GM21360 (cell line): ENCODE measurements around the gene DHRS2.

Experiments used
- ATAC-seq: cut with Tn5 transposase; IDR thresholded peaks from one replicate; pipeline ENCODE4 v1.9.1; 2021; ENCODE audit warnings: mild to moderate bottlenecking, moderate library complexity; ENCODE audit not compliant: unreplicated experiment

DHRS2 gene

DNA sequence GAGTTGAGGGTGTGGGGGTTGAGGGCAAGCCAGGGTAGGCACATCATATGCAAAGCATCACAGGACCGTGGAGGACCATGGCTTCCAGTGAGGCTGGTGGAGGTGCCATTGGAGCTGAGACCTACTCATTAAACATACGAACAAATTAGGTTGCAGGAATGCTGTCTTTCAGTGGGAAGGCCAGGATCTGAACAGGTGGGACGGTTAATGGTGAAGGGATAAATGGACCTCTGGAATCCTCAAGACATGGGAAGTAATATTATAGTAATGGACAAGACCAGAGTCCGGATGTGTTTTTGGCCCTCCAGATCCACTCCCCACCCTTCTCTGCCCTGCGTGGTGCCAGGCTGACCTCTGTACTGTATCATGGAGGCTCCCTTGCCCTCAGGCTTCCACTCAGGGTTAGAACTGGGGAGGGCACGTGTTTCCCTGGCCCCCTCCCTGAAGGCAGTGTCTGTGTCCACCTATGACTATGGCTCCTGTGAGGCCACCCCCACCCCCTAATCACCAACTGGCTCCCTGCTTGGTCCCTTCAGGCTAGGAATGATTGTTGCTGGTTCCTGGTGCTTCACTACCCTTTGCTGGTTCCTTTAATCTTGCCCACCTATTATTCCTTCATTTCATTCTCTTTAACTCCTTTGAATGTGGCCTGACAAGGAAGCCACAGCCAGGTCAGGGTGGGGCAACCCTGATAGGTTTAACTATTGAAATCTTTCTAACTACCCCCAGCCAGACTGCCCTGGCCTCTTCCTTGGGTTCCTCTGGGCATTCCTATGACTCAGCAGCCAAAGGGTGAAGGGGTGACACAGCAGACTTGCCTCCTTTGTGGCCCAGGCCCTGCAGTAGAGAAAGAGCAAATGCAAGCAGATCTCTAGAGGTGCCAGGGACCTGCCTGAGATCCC is 10.7 kb downstream of the DHRS2 start:
- ATAC-seq, result no peak

GRCh38 chr14:23647619-23648018 is 11.5 kb downstream of the DHRS2 start:
- no peak for ATAC-seq

GRCh38 chr14:23648764-23649460 is 12.7 kb downstream of the DHRS2 start:
- ATAC-seq, result no peak

DNA sequence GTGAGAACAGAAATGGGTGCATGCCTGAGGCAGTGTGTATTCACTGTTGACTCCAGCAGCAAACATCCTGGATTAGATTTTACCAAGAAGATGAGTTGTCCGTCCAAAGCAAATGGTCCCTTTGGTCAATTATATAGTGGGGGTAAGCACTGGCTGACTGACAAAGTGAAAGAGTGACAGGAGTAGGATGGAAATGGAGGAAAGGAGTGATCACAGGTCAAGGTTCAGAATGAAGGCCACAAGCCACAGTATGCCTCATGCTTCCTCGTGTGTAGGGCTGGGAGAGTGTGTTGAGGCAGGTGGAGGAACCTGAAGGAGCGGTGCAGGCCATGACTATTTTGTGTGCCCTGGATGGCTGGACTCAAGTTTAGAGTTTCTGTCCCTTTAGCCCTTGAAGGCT is 14.3 kb downstream of the DHRS2 start:
- no peak for ATAC-seq

DNA sequence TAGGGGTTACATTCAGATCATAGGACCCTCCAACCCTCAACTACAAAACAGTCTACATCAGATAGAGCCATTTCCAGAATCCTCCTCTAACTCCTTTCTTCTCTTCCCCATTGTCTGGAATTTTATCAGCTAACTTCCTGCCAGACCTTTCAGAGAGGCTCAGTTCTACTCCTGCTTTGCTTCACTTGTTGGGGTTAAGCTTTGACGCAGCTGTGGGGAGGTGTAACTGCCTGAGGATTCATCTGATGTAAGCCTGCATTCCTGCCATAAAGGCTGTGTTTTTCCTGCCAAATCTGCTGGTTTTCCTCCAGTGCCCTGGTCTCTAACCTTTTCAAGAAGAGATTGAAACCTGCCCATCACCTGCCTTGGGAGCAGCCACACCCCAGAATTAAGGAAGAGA is 16.9 kb downstream of the DHRS2 start:
- ATAC-seq, result no peak

DNA sequence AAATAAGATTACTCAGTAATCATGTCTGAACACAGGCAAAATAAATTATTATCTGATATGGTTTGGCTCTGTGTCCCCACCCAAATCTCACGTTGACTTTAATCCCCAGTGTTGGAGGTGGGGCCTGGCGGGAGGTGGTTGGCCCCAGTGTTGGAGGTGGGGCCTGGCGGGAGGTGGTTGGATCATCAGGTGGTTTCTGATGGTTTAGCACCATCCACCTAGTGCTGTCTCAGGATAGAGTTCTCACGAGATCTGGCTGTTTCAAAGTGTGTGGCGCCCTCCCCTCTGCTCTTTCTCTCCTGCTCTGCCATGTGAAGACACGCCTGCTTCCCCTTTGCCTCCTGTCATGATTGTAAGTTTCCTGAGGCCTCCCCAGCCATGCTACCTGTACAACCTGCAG is 18.1 kb downstream of the DHRS2 start:
- ATAC-seq, result no peak

GRCh38 chr14:23657959-23658470 is 21.9 kb downstream of the DHRS2 start:
- ATAC-seq, result no peak

- no peak for ATAC-seq
Observed at GRCh38 chr14:23660290-23661226, 24.4 kb downstream of the DHRS2 start.

DNA sequence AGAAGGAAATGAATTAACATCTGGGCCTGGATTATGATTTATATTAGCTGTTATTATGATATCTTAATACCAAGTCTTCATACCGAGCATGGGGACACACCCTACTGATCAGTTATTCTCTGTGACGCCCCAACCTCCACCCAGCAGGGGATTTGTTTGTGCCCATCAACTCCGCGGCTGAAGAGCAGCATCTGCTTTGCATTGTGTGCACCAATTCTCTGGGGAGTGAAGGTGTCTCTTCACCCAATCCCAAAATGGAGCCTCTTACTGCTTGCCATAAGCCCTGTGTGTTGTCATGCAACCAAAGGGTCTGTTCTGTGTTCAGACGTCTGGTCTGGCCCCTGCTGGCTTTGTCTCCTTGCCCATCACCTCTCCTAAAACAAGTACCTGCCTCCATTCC is 25.4 kb downstream of the DHRS2 start:
- no peak for ATAC-seq

DNA sequence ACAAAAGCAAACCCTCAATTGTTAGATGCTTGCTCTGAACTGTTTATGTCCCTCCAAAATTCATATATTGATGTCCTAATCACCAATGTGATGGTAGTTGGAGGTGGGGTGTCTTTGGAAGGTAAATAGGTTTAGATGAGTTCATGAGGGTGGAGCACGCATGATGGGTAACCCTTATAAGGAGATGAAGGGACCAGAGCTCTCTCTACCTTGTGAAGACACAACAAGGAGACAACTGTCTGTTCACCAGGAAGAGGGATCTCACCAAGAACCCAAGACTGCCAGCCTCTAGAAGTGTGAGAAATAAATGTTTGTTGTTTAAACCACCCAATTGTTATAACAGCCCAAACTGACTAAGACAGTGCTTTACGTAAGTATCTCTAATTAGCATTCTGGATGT is 27.0 kb downstream of the DHRS2 start:
- ATAC-seq, result no peak

GRCh38 chr14:23663711-23664110 is 27.5 kb downstream of the DHRS2 start:
- no peak for ATAC-seq

- no peak for ATAC-seq
Observed at GRCh38 chr14:23664207-23664885, 28.2 kb downstream of the DHRS2 start.

DNA sequence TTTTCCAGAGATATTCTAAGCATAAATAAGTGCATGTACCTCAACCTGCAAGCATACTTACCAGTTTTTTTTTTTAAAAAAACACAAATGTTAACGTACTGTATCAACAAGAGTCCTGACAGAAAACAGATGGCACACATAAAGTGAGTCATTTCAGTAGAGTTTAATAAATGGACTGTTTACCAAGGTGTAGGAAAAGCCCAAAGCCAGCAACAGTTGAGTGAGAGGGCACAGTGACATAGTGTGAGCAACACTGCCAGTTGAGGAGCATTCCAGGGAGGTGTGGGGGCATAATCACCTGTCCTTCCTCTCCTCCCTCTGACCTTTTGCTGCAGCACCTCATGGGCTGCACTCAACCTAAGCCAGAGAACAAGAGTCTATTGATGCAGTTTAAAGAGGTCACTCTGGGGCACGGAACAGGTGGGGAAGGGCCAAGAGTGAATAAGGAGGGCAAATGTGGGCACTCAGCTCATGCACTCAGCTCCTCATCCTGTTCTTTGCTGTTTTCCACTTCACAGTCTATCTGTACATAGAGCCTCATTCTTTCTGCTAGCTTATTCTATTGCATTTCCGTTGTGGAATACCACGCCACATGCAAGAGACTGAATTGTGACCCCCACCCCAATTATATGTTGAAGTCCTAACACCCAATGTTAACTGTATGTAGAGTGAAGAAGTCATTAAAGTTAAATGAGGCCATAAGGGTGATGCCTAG is 29.3 kb downstream of the DHRS2 start:
- ATAC-seq, result no peak

- ATAC-seq, result no peak
Observed at GRCh38 chr14:23667134-23667533, 31.0 kb downstream of the DHRS2 start.

DNA sequence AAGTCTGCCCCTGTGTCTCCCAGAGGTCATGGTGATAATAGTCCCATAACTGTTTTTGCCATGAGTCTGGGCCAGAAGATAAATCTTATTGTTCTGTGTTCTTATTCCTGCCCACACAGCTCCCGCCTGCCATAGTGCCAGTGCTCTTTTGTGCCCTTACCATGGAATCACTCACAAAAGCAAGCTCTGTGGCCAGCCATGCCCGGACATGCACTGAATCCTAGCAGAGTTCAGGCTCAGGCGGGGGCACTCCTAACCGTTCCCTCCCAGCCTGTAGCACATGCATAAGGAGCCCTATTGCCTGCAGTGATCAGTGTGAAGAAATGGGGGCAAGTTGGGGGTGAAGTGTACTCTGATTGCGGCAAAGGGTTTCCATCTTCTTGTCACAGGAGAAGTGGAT is 33.3 kb downstream of the DHRS2 start:
- no peak for ATAC-seq

GRCh38 chr14:23670481-23670880 is 34.3 kb downstream of the DHRS2 start:
- no peak for ATAC-seq

GRCh38 chr14:23672200-23672599 is 36.0 kb downstream of the DHRS2 start:
- ATAC-seq, result no peak

- ATAC-seq, result no peak
Observed at GRCh38 chr14:23675337-23675736, 39.2 kb downstream of the DHRS2 start.

GRCh38 chr14:23675906-23676305 is 39.7 kb downstream of the DHRS2 start:
- ATAC-seq, result no peak

DNA sequence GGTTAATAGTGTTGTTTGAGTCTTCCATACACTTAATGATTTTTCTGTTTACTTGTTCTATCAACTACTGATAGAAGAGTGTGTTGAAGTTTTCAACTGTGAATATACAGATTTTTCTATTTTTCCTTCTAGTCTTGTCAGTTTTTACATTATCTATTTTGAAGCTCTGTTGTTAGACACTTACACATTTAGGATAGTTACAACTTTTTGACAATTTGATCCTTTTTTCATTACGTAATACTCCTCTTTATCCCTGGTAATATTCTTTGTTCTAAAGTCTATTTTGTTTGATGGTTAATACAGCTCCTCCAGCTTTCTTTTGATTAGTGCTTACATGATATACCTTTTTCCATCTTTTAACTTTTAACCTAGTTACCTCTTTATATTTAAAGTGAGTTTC is 45.2 kb downstream of the DHRS2 start:
- ATAC-seq, result no peak
